NCI-H460 (cell line): ENCODE data around the gene SUOX. TPM values are rescaled to one million over a fixed set of nuclear protein-coding genes. Genes with fewer than 3 reads are reported as not detected.
"Not testable (repeated sequence)": the region's sequence is repeated elsewhere in the genome, so short reads cannot be mapped to it uniquely, and the experiment has no call there.

ENCODE experiments used
- DNase-seq: peaks from one replicate; pipeline ENCODE4 v3.0.0-alpha.2; 2016; ENCODE audit warnings: low read depth; ENCODE audit errors: extremely low read depth
- total RNA-seq: library from RNA; depleted of rRNA; stranded (reverse); fragments of >200 nt; shearing (Covaris generic); gene quantifications from 2 replicates; pipeline ENCODE4 v1.2.3, GENCODE V29; 2014

The SUOX gene
- total RNA-seq, 1 experiment from 2014 or later, result 9.7 TPM

DNA sequence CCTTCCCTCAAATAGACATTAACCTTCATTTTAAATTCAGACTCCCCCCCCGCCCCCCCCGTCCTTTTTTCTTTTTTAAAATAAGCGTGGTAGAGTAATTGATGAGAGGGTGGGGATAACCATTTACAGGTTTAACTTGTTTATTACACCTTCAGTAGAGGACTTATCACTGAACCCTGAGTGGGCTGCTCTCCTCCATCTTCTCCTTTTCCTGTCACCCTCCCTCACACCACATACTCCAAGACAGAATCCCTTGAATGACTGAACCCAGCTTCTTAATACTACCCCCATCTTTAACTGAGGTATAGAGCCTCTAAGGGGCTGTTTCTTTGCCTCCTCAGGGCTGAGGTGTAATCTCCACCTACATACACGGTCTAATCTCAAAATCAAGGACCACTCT, 20.1 kb downstream of the SUOX start:
- no peak for DNase-seq

DNA sequence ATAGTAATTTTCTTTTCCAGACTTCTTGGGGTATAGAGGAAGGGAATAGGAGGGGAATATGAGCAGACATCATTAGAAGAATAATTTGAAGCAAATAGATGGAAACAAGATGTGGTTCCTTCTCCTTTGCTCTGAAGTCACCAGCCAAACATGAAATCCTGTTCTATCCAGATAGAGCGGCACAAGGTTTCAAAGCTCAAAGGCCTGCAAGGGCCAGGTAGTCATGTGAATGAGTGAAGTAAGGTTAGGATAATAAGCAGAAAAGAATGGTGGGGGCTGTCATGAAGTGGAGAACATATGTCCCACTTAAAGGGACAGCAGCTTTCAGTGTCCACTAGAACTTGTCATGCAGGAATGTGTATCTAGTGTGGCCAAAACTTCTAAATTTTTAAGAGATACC, 21.3 kb downstream of the SUOX start:
- DNase-seq, result no peak

DNA sequence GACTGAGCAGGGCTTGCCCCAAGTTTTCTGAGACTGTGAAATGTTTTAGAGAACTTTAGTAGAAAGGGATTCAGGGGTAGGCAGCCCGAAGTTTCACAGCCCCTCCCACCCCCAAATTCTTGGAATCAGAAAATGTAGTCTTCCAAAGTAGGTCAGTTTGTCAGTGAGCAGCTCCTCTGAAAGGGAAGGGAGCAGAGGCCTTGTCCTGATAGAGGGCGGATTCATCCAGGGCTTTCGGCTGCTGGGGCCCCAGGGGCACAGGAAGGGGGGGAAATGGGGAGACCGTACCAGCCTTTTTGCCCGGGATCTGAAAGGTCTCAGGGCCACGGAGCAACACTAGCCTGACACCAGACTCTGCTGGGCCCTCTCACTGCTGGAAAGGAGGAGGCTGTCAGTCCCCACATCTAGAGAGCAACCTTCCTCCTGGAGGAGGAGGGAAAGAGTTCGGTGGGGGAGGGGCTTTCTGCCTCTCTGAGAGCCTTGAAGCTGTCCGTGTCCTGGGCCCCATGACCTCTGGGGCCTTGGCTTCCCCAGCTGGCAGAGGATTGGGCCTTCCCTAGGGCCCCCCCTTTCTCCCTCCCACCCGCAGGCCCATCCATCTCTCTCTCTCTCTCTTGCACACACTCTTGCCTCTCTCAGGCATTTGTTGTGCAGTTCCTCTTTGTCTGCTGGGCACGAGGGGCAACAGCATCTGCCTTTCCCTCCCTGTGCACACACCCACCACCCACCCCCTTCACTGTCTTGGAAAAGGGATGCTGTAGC, 23.5 kb downstream of the SUOX start, which contains the start of gene IKZF4:
Gene IKZF4, plus strand, starts transcription at position 621 of the 762 bp plus-strand sequence. CDS start 451 bp downstream, outside the sequence.
- DNase-seq, result no peak

DNA sequence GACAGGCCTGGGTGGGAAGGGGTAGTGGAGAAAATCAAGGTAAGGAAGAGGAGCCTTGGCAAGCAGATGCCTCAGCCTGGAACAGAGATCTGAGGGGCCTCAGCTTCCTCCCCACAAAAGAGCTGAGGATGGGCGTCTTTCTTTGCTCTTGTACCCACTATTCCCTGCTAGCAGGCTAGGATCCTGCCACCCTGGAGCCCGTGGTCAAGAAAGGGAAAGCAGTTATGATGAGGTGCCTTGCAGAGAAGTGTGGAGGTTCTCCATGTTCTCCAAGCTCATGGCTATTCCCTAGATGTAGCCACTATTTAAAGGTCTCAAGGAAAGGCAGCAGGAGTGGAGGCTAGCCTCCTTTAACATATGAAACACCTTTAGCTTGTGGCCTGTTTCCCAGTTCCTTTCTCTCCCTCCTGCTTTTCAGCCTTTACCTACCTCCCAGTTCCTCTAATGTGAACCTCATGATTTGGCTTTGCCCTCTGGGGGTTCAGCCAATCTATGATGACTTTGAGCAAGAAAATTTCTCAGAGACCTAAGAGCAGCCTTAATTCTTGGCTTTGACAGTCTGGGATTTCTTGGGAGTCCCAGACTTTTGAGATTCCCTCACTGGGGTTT, 24.9 kb downstream of the SUOX start:
- no peak for DNase-seq

DNA sequence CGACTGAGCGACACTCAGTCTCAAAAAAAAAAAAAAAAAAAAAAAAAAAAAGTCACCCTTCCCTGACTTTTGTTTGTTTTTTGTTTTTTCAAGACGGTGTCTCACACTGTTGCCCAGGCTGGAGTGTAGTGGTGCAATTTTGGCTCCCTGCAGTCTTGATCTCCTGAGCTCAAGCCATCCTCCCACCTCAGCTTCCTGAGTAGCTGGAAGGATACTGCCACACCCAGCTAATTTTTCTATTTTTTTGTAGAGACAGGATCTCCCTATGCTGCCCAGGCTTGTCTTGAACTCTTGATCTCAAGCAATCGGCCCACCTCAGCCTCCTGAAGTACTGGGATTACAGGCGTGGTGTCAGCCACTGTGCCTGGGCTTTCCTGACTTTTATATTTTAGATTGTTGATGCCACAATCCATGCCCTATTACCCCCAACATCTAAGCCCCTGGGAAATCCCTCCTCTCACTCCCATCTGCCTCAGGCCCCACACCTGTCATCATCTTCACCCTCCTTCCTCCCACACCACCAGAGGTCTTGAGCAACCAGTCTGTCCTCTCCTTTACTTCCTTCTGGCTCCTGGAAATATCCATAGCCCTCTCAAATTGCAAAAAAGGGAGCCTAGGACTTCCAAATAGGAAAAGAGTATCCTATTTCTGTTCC, 31.6 kb downstream of the SUOX start:
- DNase-seq, result no peak

DNA sequence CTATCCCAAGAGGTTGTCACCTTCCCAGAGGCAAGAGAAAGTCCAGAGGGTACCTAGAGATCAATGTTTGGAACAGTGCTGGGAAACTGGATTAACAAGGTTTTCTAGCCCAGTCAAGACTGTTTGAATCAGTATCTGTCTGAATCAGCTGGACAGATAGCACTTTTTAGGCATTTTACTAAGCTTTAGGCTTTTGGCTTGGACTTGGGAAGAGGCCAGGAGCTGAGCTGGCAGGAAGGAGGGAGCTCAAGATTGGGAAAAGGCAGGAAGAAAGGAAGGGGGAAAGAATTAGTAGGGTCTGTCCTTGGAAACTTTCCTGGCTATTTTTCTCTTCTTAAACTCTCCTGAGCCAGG, 32.1 kb downstream of the SUOX start:
- no peak for DNase-seq

DNA sequence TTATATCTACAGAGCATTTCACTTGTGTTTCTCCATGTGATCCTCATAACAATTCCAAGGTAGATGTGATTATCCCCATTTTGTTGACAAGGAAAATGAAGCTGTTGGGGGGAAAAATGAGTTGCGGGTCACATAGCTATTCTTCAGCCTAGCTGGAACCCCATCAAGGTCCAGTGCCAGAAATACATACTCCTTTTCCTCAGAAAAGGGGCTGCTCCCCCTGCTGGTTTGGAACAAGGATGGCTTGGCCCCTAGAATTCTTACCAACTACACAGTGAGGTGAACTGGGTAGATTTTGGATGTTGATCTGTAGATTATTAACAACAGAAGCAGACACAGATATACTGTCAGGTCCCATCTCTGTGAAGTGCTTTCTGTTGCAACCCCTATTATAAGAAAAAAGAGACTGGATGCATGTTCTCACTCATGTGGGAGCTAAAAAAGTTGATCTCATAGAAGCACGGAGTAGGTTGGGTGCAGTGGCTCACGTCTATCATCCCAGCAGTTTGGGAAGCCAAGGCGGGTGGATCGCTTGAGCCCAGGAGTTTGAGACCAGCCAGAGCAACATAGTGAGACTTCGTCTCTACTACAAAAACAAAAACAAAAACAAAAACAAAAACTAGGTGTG, 32.7 kb downstream of the SUOX start:
- DNase-seq, result peak; percentile 49

DNA sequence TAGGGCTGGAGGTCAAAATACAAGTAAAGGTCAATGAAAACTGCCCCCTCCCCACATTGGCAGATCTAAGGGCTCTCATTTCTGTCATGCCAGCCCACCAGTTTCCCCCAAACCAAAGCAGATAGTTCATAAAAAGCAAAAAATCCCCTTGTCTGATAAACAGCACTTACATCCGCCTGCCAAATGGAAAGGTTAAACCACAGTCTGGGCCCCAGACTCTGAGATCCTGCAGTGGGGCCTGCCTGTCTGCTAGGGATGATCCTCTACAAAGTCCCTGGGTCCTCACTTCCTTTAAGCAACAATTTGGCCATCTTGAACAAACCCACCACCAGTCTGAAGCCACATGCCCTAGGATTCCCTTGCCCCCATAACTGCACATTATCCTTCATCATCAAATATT, 34.9 kb downstream of the SUOX start:
- no peak for DNase-seq

DNA sequence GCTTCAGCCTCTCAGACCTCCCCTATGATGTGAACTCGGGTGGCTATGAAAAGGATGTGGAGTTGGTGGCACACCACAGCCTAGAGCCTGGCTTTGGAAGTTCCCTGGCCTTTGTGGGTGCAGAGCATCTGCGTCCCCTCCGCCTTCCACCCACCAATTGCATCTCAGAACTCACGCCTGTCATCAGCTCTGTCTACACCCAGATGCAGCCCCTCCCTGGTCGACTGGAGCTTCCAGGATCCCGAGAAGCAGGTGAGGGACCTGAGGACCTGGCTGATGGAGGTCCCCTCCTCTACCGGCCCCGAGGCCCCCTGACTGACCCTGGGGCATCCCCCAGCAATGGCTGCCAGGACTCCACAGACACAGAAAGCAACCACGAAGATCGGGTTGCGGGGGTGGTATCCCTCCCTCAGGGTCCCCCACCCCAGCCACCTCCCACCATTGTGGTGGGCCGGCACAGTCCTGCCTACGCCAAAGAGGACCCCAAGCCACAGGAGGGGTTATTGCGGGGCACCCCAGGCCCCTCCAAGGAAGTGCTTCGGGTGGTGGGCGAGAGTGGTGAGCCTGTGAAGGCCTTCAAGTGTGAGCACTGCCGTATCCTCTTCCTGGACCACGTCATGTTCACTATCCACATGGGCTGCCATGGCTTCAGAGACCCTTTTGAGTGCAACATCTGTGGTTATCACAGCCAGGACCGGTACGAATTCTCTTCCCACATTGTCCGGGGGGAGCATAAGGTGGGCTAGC, 37.7 kb downstream of the SUOX start:
- no peak for DNase-seq

DNA sequence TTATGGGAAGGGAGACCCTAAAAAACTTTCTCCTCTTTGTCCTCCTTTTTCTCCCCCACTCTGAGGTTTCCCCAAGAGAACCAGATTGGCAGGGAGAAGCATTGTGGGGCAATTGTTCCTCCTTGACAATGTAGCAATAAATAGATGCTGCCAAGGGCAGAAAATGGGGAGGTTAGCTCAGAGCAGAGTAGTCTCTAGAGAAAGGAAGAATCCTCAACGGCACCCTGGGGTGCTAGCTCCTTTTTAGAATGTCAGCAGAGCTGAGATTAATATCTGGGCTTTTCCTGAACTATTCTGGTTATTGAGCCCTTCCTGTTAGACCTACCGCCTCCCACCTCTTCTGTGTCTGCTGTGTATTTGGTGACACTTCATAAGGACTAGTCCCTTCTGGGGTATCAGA, 40.1 kb downstream of the SUOX start:
- DNase-seq, result no peak

DNA sequence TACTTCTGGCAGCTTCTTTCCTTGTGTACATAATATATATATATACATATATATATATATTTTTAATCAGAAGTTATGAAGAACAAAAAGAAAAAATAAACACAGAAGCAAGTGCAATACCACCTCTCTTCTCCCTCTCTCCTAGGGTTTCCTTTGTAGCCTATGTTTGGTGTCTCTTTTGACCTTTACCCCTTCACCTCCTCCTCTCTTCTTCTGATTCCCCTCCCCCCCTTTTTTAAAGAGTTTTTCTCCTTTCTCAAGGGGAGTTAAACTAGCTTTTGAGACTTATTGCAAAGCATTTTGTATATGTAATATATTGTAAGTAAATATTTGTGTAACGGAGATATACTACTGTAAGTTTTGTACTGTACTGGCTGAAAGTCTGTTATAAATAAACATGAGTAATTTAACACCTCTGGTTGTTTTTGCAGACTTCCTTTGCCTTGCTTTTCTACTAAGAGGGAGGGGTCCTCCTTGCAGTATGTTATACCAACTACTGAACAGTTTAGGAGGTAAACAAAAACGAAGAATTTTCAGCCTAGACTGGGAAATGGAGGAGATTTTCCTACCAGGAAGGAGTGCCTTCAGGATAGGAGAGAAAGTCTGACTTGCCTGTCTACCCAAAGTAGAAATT, 41.1 kb downstream of the SUOX start:
- DNase-seq, result no peak

DNA sequence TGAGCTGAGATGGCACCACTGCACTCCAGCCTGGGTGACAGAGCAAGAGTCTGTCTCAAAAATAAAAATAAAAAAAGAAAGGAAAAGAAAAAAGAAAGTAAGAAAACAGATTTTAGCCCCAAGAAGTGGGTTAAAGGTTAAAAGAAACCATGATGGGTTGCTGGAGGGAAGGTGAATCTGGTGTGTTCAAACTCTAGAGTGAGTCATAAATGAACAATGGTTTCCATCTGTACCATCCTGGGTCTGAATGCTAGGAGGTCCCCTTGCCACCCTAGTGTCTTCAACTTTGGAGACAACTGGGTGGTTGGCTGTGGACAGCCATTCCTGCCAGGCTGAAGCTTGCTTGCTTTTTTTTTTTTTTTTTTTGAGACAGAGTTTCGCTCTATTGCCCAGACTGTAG, 43.1 kb downstream of the SUOX start:
- DNase-seq, result no peak

DNA sequence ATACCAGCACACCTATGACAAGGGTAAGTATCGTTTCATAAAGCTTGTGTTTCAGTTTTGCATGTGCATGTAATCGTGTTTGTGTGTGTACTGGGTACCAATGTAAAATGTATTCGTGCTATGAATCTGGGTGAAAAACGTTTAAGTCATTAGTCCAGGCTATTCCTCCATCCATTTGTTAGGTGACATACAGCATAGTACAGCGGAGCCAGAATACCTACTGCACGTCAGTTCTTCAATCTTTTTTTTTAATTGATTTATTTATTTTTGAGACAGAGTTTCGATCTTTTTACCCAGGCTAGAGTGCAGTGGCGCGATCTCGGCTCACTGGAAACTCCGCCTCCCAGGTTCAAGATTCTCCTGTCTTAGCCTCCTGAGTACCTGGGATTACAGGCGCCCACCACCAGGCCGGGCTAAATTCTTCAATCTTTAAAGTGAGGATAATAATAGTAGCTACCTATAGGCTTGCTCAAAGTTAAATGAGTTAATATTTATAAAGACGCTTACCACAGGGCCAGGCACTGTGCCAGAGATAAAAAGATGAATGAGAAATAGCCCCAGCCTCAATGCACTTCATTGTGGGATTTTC, 44.0 kb downstream of the SUOX start:
- DNase-seq, result no peak

DNA sequence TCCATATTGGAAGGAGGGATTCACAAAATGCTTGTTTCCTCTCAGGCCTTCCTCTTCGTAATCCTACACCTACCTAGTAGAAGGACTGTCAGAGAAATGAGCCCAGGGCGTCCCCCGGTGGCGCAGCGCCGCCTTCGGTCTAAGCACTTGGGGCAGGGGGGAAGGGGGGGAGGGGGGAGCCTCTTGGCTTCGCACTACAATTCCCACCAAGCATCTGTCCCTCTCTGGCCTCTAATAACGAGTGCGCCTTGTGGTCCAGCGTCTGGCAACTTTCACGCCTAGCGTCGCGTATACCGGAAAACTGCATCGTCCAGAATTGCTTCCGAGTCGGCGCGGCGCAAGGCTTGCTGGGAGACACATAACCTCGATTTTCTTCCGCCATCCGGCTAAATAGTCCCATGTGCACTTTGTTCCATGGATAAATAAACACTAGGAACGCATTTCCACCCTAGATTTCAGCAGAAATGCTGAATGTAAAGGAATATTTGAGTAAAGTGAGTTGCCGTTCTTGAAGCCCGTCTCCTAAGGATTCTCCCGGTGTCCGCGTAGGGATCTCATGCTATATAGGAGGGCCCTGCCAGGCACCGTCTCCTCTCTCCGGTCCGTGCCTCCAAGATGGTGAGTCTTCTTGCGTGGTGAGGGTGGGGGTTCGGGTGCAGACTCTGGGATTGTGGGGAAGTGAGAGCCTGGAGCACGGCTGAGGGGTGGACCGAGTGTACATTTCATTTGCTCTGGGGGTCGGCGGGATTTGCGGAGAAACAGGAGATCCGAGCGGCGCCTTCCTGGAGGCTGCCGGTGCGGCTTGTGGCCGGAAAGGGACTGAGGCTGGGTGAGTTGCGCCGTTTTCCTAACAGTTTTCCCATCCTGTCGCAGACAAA, 44.7 kb downstream of the SUOX start, which contains the start of gene RPS26:
Gene RPS26, plus strand, starts transcription at position 367 of the 878 bp plus-strand sequence. Its CDS starts 249 bp downstream, at position 616.
- DNase-seq, result peak; percentile 99

DNA sequence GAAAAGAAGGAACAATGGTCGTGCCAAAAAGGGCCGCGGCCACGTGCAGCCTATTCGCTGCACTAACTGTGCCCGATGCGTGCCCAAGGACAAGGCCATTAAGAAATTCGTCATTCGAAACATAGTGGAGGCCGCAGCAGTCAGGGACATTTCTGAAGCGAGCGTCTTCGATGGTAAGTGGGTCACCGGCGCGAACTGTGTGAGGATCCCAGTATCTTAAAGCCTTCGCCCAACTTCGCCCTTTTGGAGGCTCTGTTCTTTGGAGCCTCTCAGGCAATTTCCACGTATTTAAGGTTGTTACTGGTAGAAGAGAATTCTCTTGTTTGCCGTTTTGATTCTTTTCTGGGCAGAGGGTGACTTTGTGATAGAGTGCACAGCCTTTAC, 45.3 kb downstream of the SUOX start:
- not testable (repeated sequence) for DNase-seq

DNA sequence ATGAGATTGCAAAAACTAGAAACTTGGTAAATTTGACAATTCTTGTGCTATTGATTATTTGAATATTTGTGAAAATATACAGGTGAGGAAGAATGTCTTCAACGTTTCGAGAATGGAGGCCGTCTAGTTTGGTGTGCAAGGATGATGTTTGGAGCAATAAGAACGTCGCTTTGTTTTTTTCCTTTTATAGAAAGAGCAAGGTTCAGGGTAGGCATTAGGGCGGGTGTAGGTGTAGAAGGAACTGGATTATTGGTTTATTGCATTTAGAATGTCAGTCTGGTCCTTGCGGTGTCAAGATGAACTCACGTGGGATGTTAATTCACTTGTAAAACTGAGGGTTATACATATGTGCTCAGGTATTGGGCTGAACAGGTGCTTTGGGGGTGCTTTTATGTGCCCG, 45.8 kb downstream of the SUOX start:
- no peak for DNase-seq

DNA sequence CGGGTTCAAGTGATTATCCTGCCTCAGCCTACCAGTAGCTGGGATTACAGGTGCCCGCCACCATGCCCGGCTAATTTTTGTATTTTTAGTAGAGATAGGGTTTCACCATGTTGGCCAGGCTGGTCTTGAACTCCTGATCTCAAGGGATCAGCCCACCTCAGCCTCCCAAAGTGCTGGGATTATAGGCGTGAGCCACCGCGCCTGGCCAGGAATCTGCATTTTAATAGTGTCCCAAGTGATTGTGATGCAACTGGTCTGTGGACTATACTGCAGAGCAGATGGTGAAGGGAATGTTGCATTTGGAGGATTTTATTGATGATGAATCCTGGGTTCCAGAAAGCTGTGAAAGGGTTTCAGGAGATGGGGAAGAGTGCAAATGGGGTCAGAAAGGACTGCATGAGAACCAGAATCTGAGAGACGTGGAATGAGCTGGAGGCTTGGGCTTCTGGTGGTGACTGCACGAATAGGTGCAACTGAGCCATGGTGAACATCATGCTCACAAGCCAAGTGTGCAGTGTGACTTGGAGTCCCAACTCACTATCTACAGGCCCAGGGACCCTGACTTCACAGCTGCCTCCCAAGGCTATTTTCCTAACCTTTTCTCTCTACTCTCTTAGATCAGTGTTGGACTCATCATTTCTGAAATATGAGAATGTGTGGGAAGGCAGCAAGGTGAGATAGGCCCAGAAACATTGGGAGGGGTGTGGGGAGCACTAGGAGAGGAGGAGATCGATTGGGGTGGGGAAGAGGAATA, 49.1 kb downstream of the SUOX start:
- no peak for DNase-seq

DNA sequence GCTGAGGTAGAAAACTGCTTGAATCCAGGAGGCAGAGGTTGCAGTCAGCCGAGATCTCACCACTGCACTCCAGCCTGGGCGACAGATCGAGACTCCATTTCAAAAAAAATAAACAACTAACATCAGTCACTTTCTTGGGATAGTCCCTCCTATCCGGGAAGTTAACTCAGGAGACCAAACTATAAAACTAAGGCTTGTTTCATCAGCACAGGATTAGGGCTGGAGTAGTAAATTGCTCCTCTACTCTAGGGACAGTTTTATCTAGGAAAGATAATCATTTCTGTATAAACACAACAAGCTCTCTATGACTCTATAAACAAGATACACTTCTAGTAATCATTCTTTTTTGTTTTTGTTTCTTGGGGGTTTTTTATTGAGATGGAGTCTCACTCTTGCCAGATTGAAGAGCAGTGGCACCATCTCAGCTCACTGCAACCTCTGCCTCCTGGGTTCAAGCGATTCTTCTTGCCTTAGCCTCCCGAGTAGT, 56.4 kb downstream of the SUOX start:
- DNase-seq, result no peak
